A549 (cell line): ENCODE results near the gene GCK. TPM values are rescaled to one million over a fixed set of nuclear protein-coding genes. Genes with fewer than 3 reads are reported as not detected.
"Not testable (repeated sequence)": the region's sequence is repeated elsewhere in the genome, so short reads cannot be mapped to it uniquely, and the experiment has no call there.

ENCODE experiments used
- ATAC-seq, 2 experiments: fragments of 200-7000 bp in 1 of 2; fragments of >200 bp in 1 of 2; cut with Nextera tagmentation in 1 of 2; cut with Tn5 transposase in 1 of 2; 3 replicates each; pipeline versions ENCODE4 v1.8.0 to v1.9.1; 2018 to 2020; ENCODE audit warnings: mild to moderate bottlenecking in 1 of 2, moderate library complexity in 1 of 2
- CTCF ChIA-PET: fragments of 300-600 bp; sonication (Branson Sonifier 250); formaldehyde crosslinking; extraction: SDS; loops from one replicate; lab custom pipeline; 2021; ENCODE audit warnings: antibody characterized with exemption, inconsistent platforms; lab: Yijun Ruan, JAX
- POLR2A ChIA-PET: fragments of 350-600 bp; formaldehyde crosslinking; extraction: SDS; loops from one replicate; lab custom pipeline; 2021; ENCODE audit warnings: antibody characterized with exemption, inconsistent platforms; lab: Yijun Ruan, JAX
- DNase-seq, 2 experiments: peaks; one replicate each; pipeline versions ENCODE4 v3.0.0 to v3.0.0-alpha.2; 2011 to 2016; ENCODE audit warnings: low read depth in 1 of 2, low spot score in 1 of 2
- FAIRE-seq: peaks from 2 replicates; lab custom pipeline; 2011; peaks lifted over from hg19 to GRCh38; lab: Jason Lieb, UNC
- H3K27ac ChIP-seq, 2 experiments: fragments of >200 bp; sonication (Bioruptor Twin); formaldehyde crosslinking; 3 replicates each; pipeline ENCODE4 v1.5.1; 2016 to 2017
- H3K4me1 ChIP-seq: fragments of >200 bp; sonication (Bioruptor Twin); formaldehyde crosslinking; 3 replicates; pipeline ENCODE4 v1.6.1; 2016
- H3K4me2 ChIP-seq: fragments of >200 bp; sonication (Bioruptor Twin); formaldehyde crosslinking; 3 replicates; pipeline ENCODE4 v1.6.1; 2016
- H3K4me3 ChIP-seq: fragments of >200 bp; sonication (Bioruptor Twin); formaldehyde crosslinking; 3 replicates; pipeline ENCODE4 v1.5.1; 2016
- H3K9me3 ChIP-seq: fragments of >200 bp; sonication (Bioruptor Twin); formaldehyde crosslinking; 3 replicates; pipeline ENCODE4 v1.6.1; 2016
- CBX2 ChIP-seq: fragments of 200-600 bp; sonication (generic); IDR thresholded peaks from 2 replicates; pipeline ENCODE4 v1.6.1; 2016; ENCODE audit warnings: low read depth, mild to moderate bottlenecking, borderline replicate concordance
- CBX8 ChIP-seq: fragments of 200-600 bp; sonication (generic); IDR thresholded peaks from 2 replicates; pipeline ENCODE4 v1.6.1; 2016
- CEBPB ChIP-seq, 2 experiments: fragments of >200 bp in 1 of 2; sonication (Bioruptor Twin) in 1 of 2; formaldehyde crosslinking in 1 of 2; IDR thresholded peaks; 2 replicates each; pipeline ENCODE4 v1.6.1; 2012 to 2016
- EP300 ChIP-seq, 2 experiments: fragments of >200 bp; sonication (Bioruptor Twin); formaldehyde crosslinking; IDR thresholded peaks; 2 replicates in 1 of 2; 3 replicates in 1 of 2; pipeline ENCODE4 v1.6.1; 2016 to 2017
- ESRRA ChIP-seq: fragments of 150-350 bp; IDR thresholded peaks from 2 replicates; pipeline ENCODE4 v1.6.1; 2014; ENCODE audit warnings: mild to moderate bottlenecking, low read length, borderline replicate concordance
- FOSB ChIP-seq: fragments of 250-450 bp; sonication (Bioruptor Pico); IDR thresholded peaks from 2 replicates; pipeline ENCODE4 v1.5.0; 2020; ENCODE audit warnings: mild to moderate bottlenecking, moderate library complexity
- GATA3 ChIP-seq: IDR thresholded peaks from 2 replicates; pipeline ENCODE4 v1.6.1; 2012; ENCODE audit warnings: borderline replicate concordance
- HDAC2 ChIP-seq: fragments of 200-600 bp; sonication (generic); IDR thresholded peaks from 2 replicates; pipeline ENCODE4 v1.6.1; 2016
- HOXA7 ChIP-seq: fragments of 250-450 bp; sonication (Bioruptor Pico); IDR thresholded peaks from 2 replicates; pipeline ENCODE4 v1.5.0; 2020; ENCODE audit warnings: mild to moderate bottlenecking, moderate library complexity
- HOXB5 ChIP-seq: fragments of 250-450 bp; sonication (Bioruptor Pico); IDR thresholded peaks from 2 replicates; pipeline ENCODE4 v1.5.0; 2020; ENCODE audit warnings: mild to moderate bottlenecking, moderate library complexity
- JUNB ChIP-seq: fragments of >200 bp; sonication (Bioruptor Twin); formaldehyde crosslinking; IDR thresholded peaks from 2 replicates; pipeline ENCODE4 v1.6.1; 2016
- KDM1A ChIP-seq: fragments of 200-600 bp; sonication (generic); IDR thresholded peaks from 2 replicates; pipeline ENCODE4 v1.6.1; 2016; ENCODE audit warnings: low read depth, mild to moderate bottlenecking
- MAFK ChIP-seq: fragments of 450-650 bp; IDR thresholded peaks from 2 replicates; pipeline ENCODE4 v1.6.1; 2014; ENCODE audit not compliant: partially characterized antibody
- MAZ ChIP-seq: fragments of 150-350 bp; IDR thresholded peaks from 2 replicates; pipeline ENCODE4 v1.6.1; 2014; ENCODE audit warnings: antibody characterized with exemption, low read depth, low read length, borderline replicate concordance
- MYC ChIP-seq: IDR thresholded peaks from 2 replicates; pipeline ENCODE4 v1.6.1; 2012; ENCODE audit warnings: mild to moderate bottlenecking, inconsistent platforms, low read length, improper control_type of control experiment, borderline replicate concordance
- NFE2L2 ChIP-seq: fragments of 150-350 bp; conservative IDR thresholded peaks from 2 replicates; pipeline ENCODE4 v1.6.1; 2014; ENCODE audit warnings: low read length
- NPAS2 ChIP-seq: fragments of 250-450 bp; sonication (Bioruptor Pico); IDR thresholded peaks from 2 replicates; pipeline ENCODE4 v1.8.0; 2022; ENCODE audit warnings: mild to moderate bottlenecking, moderate library complexity, borderline replicate concordance
- PHF8 ChIP-seq: fragments of 200-600 bp; sonication (generic); IDR thresholded peaks from 2 replicates; pipeline ENCODE4 v1.6.1; 2016; ENCODE audit warnings: low read depth, mild to moderate bottlenecking, antibody characterized with exemption, moderate library complexity, borderline replicate concordance
- RAD21 ChIP-seq, 2 experiments: fragments of >200 bp in 1 of 2; sonication (Bioruptor Twin) in 1 of 2; formaldehyde crosslinking in 1 of 2; IDR thresholded peaks in 1 of 2; conservative IDR thresholded peaks in 1 of 2; 2 replicates in 1 of 2; 3 replicates in 1 of 2; pipeline ENCODE4 v1.6.1; 2012 to 2018; ENCODE audit warnings: inconsistent platforms in 1 of 2
- RARB ChIP-seq: fragments of 250-450 bp; sonication (Bioruptor Pico); IDR thresholded peaks from 2 replicates; pipeline ENCODE4 v1.8.0; 2021; ENCODE audit warnings: mild to moderate bottlenecking, moderate library complexity
- RCOR1 ChIP-seq: fragments of 150-350 bp; IDR thresholded peaks from 2 replicates; pipeline ENCODE4 v1.6.1; 2014; ENCODE audit warnings: antibody characterized with exemption, low read length, low read depth
- SMC3 ChIP-seq: fragments of >200 bp; sonication (Bioruptor Twin); formaldehyde crosslinking; IDR thresholded peaks from 3 replicates; pipeline ENCODE4 v1.6.1; 2018; ENCODE audit warnings: inconsistent platforms
- SREBF2 ChIP-seq: fragments of 450-650 bp; IDR thresholded peaks from 2 replicates; pipeline ENCODE4 v1.6.1; 2014; ENCODE audit warnings: mild to moderate bottlenecking, moderate library complexity
- TP53 ChIP-seq: fragments of 250-450 bp; sonication (Bioruptor Pico); IDR thresholded peaks from 2 replicates; pipeline ENCODE4 v1.5.0; 2021; ENCODE audit warnings: mild to moderate bottlenecking, moderate library complexity
- ZC3H11A ChIP-seq: fragments of 450-650 bp; IDR thresholded peaks from 2 replicates; pipeline ENCODE4 v1.6.1; 2014; ENCODE audit warnings: antibody characterized with exemption, mild to moderate bottlenecking
- ZFP36 ChIP-seq: fragments of 450-650 bp; IDR thresholded peaks from 2 replicates; pipeline ENCODE4 v1.6.1; 2014; ENCODE audit warnings: borderline replicate concordance; ENCODE audit not compliant: partially characterized antibody
- ZSCAN20 ChIP-seq: fragments of 250-450 bp; sonication (Bioruptor Pico); IDR thresholded peaks from 2 replicates; pipeline ENCODE4 v1.8.0; 2022; ENCODE audit warnings: mild to moderate bottlenecking, moderate library complexity
- WGBS: methylation state at CpG from one replicate; pipeline ENCODE4 v1.1.6; 2017; ENCODE audit errors: missing lambda C conversion rate; 5-methylcytosine and 5-hydroxymethylcytosine counted together
- polyA plus RNA-seq, 4 experiments: library from polyadenylated mRNA; depleted of rRNA in 3 of 4; stranded (reverse); fragments of >200 nt; fragmentation: RNase III in 1 of 4; extraction: RNeasy Plus Mini Kit Qiagen cat#74134 plus additional on column Dnase treatment in 1 of 4; gene quantifications; 2 replicates in 3 of 4; 3 replicates in 1 of 4; pipeline ENCODE4 v1.2.3, GENCODE V29; 2011 to 2017
- TF ChIP-seq, protein P1 (sequence below): fragments of 250-450 bp; sonication (Bioruptor Pico); IDR thresholded peaks from 2 replicates; pipeline ENCODE4 v1.5.0; 2021; ENCODE audit warnings: mild to moderate bottlenecking, moderate library complexity, borderline replicate concordance
- TF ChIP-seq, protein P2 (sequence below): IDR thresholded peaks from 2 replicates; pipeline ENCODE4 v1.6.1; 2012
- TF ChIP-seq, protein P3 (sequence below): fragments of 250-450 bp; sonication (Bioruptor Pico); IDR thresholded peaks from 2 replicates; pipeline ENCODE4 v1.5.0; 2020; ENCODE audit warnings: low read depth, mild to moderate bottlenecking, moderate library complexity

Gene GCK
- polyA plus RNA-seq, 2 of the 4 experiments (the other 2 are of a cell fraction): 0.12 TPM; not detected in 1

DNA sequence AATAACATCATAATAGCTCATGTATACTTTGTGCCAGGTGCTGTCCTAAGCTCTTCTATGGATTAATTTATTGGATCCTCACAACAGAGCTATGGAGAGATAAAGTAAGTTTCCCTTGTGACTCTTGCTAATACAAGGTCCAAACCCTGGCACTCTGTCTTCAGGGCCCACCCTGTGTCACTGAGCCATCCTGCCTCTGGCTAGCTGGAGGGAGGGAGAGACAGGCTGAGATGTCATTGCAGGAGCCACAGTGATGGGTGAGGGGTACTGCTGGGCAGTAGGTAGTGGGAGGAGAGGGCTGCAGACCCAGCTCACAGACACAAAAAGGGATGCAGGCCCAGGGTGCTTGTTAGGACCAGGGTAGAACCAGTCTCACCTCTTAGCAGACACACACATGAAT lies 16.9 kb downstream of the GCK start:
- FAIRE-seq: no peak
- CTCF ChIA-PET: interaction anchor here (0.7 to 1.5 kb wide), 4 partner anchors 9 to 45 kb away, joined by 3 to 5 read pairs (median 4); no protein-coding TSS in a partner anchor
- Histone ChIP-seq H3K9me3 (no peaks in the 10 kb centered on the region), H3K4me1 (peaks cover 3% of the 10 kb centered on the region; the same call in 2 of the 3 replicates), H3K4me2 (no peak overlapping the region), H3K4me3 (no peak overlapping the region), H3K27ac (no peak overlapping the region)
- TF ChIP-seq PHF8: no peak
- no peak for TF ChIP-seq CBX8
- TF ChIP-seq EP300 (IDR thresholded peaks at IDR 0.05): no peak
- TF ChIP-seq HOXA7 (CRISPR knock-in tag): no peak
- no peak for TF ChIP-seq SMC3
- TF ChIP-seq GATA3: no peak
- TF ChIP-seq KDM1A: no peak
- TF ChIP-seq JUNB: no peak
- no peak for DNase-seq
- POLR2A ChIA-PET: interaction anchor here (0.6 kb wide), 1 partner anchor 206 kb away, joined by 3 read pairs; no protein-coding TSS in a partner anchor
- ATAC-seq: no peak

DNA sequence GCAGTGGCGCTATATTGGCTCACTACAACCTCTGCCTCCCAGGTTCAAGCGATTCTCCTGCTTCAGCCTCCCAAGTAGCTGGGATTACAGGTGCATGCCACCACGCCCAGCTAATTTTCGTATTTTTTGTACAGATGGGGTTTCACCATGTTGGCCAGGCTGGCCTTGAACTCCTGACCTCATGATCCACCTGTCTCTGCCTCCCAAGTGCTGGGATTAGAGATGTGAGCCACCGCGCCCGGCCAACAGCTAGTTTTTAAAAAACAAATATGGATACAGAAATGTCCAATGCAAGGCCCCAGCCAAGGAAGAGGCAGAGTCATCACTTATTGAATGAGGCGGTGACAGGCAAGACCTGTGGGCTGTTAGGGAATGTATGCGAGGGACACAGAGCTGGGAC lies 17.3 kb downstream of the GCK start:
- not testable (repeated sequence) for H3K27ac ChIP-seq, DNase-seq, H3K4me1 ChIP-seq, ATAC-seq, H3K4me2 ChIP-seq, H3K9me3 ChIP-seq, FAIRE-seq, H3K4me3 ChIP-seq
- ChIA-PET POLR2A (interaction anchor here (0.6 kb wide), 1 partner anchor 207 kb away, joined by 3 read pairs; no protein-coding TSS in a partner anchor), CTCF (interaction anchor here (0.7 to 1.5 kb wide), 5 partner anchors 9 to 44 kb away, joined by 3 to 5 read pairs (median 3); no protein-coding TSS in a partner anchor)
- 75% methylated on average over 9 of the region's 9 CpGs for WGBS

DNA sequence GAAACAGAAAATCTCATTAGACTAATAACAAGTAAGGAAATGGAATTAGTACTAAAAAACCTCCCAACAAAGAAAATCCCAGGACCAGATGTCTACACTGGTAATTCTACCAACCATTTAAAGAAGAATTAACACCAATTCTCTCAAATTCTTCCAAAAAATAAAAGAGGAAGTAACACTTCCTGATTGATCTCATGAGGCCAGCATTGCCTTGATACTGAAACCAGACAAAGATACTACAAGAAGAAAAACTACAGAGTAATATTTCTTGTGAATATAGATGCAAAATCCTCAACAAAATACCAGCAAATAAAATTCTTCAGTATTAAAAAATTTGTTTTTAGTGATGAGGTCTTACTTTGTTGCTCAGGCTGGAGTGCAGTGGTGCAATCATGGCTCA lies 21.3 kb downstream of the GCK start:
- H3K27ac ChIP-seq: no peak overlapping the region
- H3K4me1 ChIP-seq: no peaks in the 10 kb centered on the region
- ChIA-PET CTCF (interaction anchor here (1.3 kb wide), 1 partner anchor 26 kb away, joined by 3 read pairs; no protein-coding TSS in a partner anchor), POLR2A (no interaction called here)
- ATAC-seq (no peak), FAIRE-seq (no peak), DNase-seq (no peak)
- no peaks in the 10 kb centered on the region for H3K9me3 ChIP-seq
- TF ChIP-seq MYC (no peak), NPAS2 (CRISPR knock-in tag) (no peak), MAFK (no peak), ESRRA (no peak), ZSCAN20 (CRISPR knock-in tag) (no peak), HOXB5 (CRISPR knock-in tag) (no peak), EP300 (IDR thresholded peaks at IDR 0.05) (no peak), RARB (CRISPR knock-in tag) (no peak)
- TF ChIP-seq, protein P1, sequence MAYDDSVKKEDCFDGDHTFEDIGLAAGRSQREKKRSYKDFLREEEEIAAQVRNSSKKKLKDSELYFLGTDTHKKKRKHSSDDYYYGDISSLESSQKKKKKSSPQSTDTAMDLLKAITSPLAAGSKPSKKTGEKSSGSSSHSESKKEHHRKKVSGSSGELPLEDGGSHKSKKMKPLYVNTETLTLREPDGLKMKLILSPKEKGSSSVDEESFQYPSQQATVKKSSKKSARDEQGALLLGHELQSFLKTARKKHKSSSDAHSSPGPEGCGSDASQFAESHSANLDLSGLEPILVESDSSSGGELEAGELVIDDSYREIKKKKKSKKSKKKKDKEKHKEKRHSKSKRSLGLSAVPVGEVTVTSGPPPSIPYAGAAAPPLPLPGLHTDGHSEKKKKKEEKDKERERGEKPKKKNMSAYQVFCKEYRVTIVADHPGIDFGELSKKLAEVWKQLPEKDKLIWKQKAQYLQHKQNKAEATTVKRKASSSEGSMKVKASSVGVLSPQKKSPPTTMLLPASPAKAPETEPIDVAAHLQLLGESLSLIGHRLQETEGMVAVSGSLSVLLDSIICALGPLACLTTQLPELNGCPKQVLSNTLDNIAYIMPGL (CRISPR knock-in tag): no peak
- TF ChIP-seq, protein P2, sequence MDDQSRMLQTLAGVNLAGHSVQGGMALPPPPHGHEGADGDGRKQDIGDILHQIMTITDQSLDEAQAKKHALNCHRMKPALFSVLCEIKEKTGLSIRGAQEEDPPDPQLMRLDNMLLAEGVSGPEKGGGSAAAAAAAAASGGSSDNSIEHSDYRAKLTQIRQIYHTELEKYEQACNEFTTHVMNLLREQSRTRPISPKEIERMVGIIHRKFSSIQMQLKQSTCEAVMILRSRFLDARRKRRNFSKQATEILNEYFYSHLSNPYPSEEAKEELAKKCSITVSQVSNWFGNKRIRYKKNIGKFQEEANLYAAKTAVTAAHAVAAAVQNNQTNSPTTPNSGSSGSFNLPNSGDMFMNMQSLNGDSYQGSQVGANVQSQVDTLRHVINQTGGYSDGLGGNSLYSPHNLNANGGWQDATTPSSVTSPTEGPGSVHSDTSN: no peak
- no peak overlapping the region for H3K4me3 ChIP-seq
- no peak overlapping the region for H3K4me2 ChIP-seq

DNA sequence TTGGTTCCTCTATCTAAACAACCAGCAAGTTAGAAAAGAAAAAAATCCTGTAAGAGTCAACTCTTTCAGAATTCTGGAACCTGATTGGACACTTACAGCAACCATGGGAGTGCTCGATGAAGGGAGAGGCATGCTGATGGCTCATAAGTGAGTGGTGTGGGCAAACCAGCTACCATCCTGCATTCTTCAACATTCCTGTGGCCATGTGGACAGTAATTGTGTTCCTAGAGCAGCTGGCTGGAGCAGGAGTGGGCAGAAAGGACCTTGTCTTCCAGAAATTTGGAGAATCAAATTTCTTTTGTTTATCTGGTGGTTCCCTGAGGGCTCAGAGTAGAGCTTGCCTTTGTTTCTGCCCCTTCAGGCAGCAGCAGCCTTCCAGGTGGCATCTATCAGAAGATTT lies 25.6 kb downstream of the GCK start:
- Histone ChIP-seq H3K27ac (no peak overlapping the region), H3K9me3 (no peaks in the 10 kb centered on the region), H3K4me3 (no peak overlapping the region), H3K4me2 (no peak overlapping the region), H3K4me1 (no peaks in the 10 kb centered on the region)
- 23% methylated on average over 1 of the region's 1 CpG for WGBS
- CTCF ChIA-PET: interaction anchor here (0.9 to 1.5 kb wide), 4 partner anchors 8 to 77 kb away, joined by 3 to 4 read pairs (median 3); no protein-coding TSS in a partner anchor
- 0 out of 6 replicates have a peak, but pooled peaks of 1 of the 2 experiments have one; percentile 31 for ATAC-seq
- POLR2A ChIA-PET: no interaction called here
- DNase-seq: no peak
- no peak for FAIRE-seq
- TF ChIP-seq SMC3: no peak
- no peak for TF ChIP-seq RARB (CRISPR knock-in tag)
- TF ChIP-seq ZC3H11A: no peak
- no peak for TF ChIP-seq CBX2
- no peak for TF ChIP-seq HDAC2
- TF ChIP-seq RAD21 (conservative IDR thresholded peaks at IDR 0.05 in 1 of 2, IDR thresholded peaks at IDR 0.05 in 1 of 2): no peak
- TF ChIP-seq NFE2L2: no peak
- TF ChIP-seq MAZ: no peak
- TF ChIP-seq RCOR1: no peak
- no peak for TF ChIP-seq MAFK
- TF ChIP-seq ZFP36: no peak
- TF ChIP-seq, protein P3, sequence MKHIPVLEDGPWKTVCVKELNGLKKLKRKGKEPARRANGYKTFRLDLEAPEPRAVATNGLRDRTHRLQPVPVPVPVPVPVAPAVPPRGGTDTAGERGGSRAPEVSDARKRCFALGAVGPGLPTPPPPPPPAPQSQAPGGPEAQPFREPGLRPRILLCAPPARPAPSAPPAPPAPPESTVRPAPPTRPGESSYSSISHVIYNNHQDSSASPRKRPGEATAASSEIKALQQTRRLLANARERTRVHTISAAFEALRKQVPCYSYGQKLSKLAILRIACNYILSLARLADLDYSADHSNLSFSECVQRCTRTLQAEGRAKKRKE: no peak
- no peak for TF ChIP-seq TP53 (CRISPR knock-in tag)
- TF ChIP-seq CEBPB (IDR thresholded peaks at IDR 0.05): no peak
- no peak for TF ChIP-seq FOSB
- TF ChIP-seq SREBF2: no peak
- no peak for TF ChIP-seq CBX8
